HepG2 (cell line): ENCODE data around the gene ATP9A. TPM values are rescaled to one million over a fixed set of nuclear protein-coding genes. Genes with fewer than 3 reads are reported as not detected.

ENCODE experiments used
- CCAR2 ChIP-seq: fragments of 200-400 bp; formaldehyde crosslinking; optimal IDR thresholded peaks from 2 replicates; pipeline ENCODE3; 2018; ENCODE audit warnings: low read depth, mild to moderate bottlenecking, low read length, moderate library complexity
- CHCHD3 ChIP-seq: sonication (generic); formaldehyde crosslinking; IDR thresholded peaks from 2 replicates; pipeline ENCODE4 v1.8.0; 2022; ENCODE audit warnings: mild to moderate bottlenecking, missing genetic modification reagents, moderate library complexity
- IKZF1 ChIP-seq: fragments of 450-650 bp; IDR thresholded peaks from 2 replicates; pipeline ENCODE4 v1.7.1; 2016
- MED1 ChIP-seq: sonication (generic); formaldehyde crosslinking; IDR thresholded peaks from 2 replicates; pipeline ENCODE4 v1.4.0; 2020; ENCODE audit warnings: missing genetic modification reagents
- MTA3 ChIP-seq: sonication (generic); formaldehyde crosslinking; IDR thresholded peaks from 2 replicates; pipeline ENCODE4 v1.4.0; 2020; ENCODE audit warnings: missing genetic modification reagents
- MYC ChIP-seq: sonication (generic); formaldehyde crosslinking; IDR thresholded peaks from 2 replicates; pipeline ENCODE4 v1.9.0; 2021; ENCODE audit warnings: missing genetic modification reagents, borderline replicate concordance
- NCOA1 ChIP-seq: sonication (generic); formaldehyde crosslinking; IDR thresholded peaks from 2 replicates; pipeline ENCODE4 v1.9.0; 2021; ENCODE audit warnings: missing genetic modification reagents
- NR3C1 ChIP-seq: sonication (generic); formaldehyde crosslinking; IDR thresholded peaks from 2 replicates; pipeline ENCODE4 v1.4.0; 2020; ENCODE audit warnings: missing genetic modification reagents
- PAF1 ChIP-seq: IDR thresholded peaks from 2 replicates; pipeline ENCODE4 v1.6.1; 2016; ENCODE audit warnings: missing genetic modification reagents, missing compliant biosample characterization
- RBM22 ChIP-seq: fragments of 200-400 bp; formaldehyde crosslinking; optimal IDR thresholded peaks from 2 replicates; pipeline ENCODE3; 2017; ENCODE audit warnings: mild to moderate bottlenecking, low read length, moderate library complexity
- RFX3 ChIP-seq: IDR thresholded peaks from 2 replicates; pipeline ENCODE4 v1.6.1; 2016; ENCODE audit warnings: missing biosample characterization, missing genetic modification reagents
- RFXAP ChIP-seq: sonication (generic); formaldehyde crosslinking; IDR thresholded peaks from 2 replicates; pipeline ENCODE4 v1.4.0; 2020; ENCODE audit warnings: missing genetic modification reagents, borderline replicate concordance
- SPEN ChIP-seq: sonication (generic); formaldehyde crosslinking; IDR thresholded peaks from 2 replicates; pipeline ENCODE4 v1.5.1; 2020; ENCODE audit warnings: low read depth, mild to moderate bottlenecking, missing genetic modification reagents
- SSRP1 ChIP-seq: IDR thresholded peaks from 2 replicates; pipeline ENCODE4 v1.6.1; 2016; ENCODE audit warnings: control low read depth
- TBX3 ChIP-seq: fragments of 450-650 bp; IDR thresholded peaks from 2 replicates; pipeline ENCODE4 v1.6.1; 2017; ENCODE audit warnings: antibody characterized with exemption, mild to moderate bottlenecking, inconsistent platforms, borderline replicate concordance
- YY1 ChIP-seq: IDR thresholded peaks from 2 replicates; pipeline ENCODE4 v1.6.1; 2011; ENCODE audit warnings: low read length, low read depth, moderate library complexity, mild to moderate bottlenecking; ENCODE audit not compliant: insufficient read depth, insufficient replicate concordance
- ZFP82 ChIP-seq: sonication (generic); formaldehyde crosslinking; IDR thresholded peaks from 2 replicates; pipeline ENCODE4 v1.5.1; 2020; ENCODE audit warnings: mild to moderate bottlenecking, missing genetic modification reagents, borderline replicate concordance
- ZKSCAN8 ChIP-seq: IDR thresholded peaks from 2 replicates; pipeline ENCODE4 v1.6.1; 2016; ENCODE audit warnings: borderline replicate concordance, missing genetic modification reagents, missing compliant biosample characterization
- ZMYM2 ChIP-seq: sonication (generic); formaldehyde crosslinking; IDR thresholded peaks from 2 replicates; pipeline ENCODE4 v1.8.0; 2022; ENCODE audit warnings: mild to moderate bottlenecking, missing genetic modification reagents
- ZNF20 ChIP-seq: sonication (generic); formaldehyde crosslinking; IDR thresholded peaks from 2 replicates; pipeline ENCODE4 v1.4.0; 2020; ENCODE audit warnings: mild to moderate bottlenecking, moderate library complexity, missing genetic modification reagents
- ZNF3 ChIP-seq: IDR thresholded peaks from 2 replicates; pipeline ENCODE4 v1.7.0; 2017; ENCODE audit warnings: inconsistent platforms
- ZNF354B ChIP-seq: sonication (generic); formaldehyde crosslinking; IDR thresholded peaks from 2 replicates; pipeline ENCODE4 v1.8.0; 2022; ENCODE audit warnings: mild to moderate bottlenecking, missing genetic modification reagents
- ZNF616 ChIP-seq: sonication (generic); formaldehyde crosslinking; IDR thresholded peaks from 2 replicates; pipeline ENCODE4 v1.5.0; 2020; ENCODE audit warnings: low read depth, mild to moderate bottlenecking, missing genetic modification reagents
- ZNF720 ChIP-seq: sonication (generic); formaldehyde crosslinking; IDR thresholded peaks from 2 replicates; pipeline ENCODE4 v1.4.0; 2020; ENCODE audit warnings: missing genetic modification reagents
- ZNF749 ChIP-seq: sonication (generic); formaldehyde crosslinking; IDR thresholded peaks from 2 replicates; pipeline ENCODE4 v1.8.0; 2022; ENCODE audit warnings: mild to moderate bottlenecking, missing genetic modification reagents, moderate library complexity, borderline replicate concordance
- ZSCAN21 ChIP-seq: sonication (generic); formaldehyde crosslinking; IDR thresholded peaks from 2 replicates; pipeline ENCODE4 v1.8.0; 2022; ENCODE audit warnings: mild to moderate bottlenecking, missing genetic modification reagents, moderate library complexity, borderline replicate concordance
- ZZZ3 ChIP-seq: sonication (generic); formaldehyde crosslinking; IDR thresholded peaks from 2 replicates; pipeline ENCODE4 v1.4.0; 2020; ENCODE audit warnings: missing genetic modification reagents, mild to moderate bottlenecking, borderline replicate concordance
- polyA plus RNA-seq, 8 experiments: library from polyadenylated mRNA; depleted of rRNA in 3 of 8; stranded (reverse) in 7 of 8; unstranded in 1 of 8; fragments of >200 nt; fragmentation: Illumina TruSeq in 4 of 8; extraction: Trizol in 4 of 8; gene quantifications; 2 replicates each; pipeline versions ENCODE4 v1.2.1 to v1.2.3, GENCODE V29; 2011 to 2016; ENCODE audit warnings: low read depth in 4 of 8, missing spikeins in 1 of 8, mixed read lengths in 1 of 8; ENCODE audit not compliant: insufficient read depth in 1 of 8
- total RNA-seq, 5 experiments: library from RNA; depleted of rRNA; stranded (reverse); fragments of >200 nt; fragmentation: Illumina TruSeq; extraction: Trizol; gene quantifications; 2 replicates each; pipeline ENCODE4 v1.2.3, GENCODE V29; 2016; ENCODE audit warnings: low read depth in 1 of 5
- TF ChIP-seq, protein P1 (sequence below): sonication (generic); formaldehyde crosslinking; IDR thresholded peaks from 2 replicates; pipeline ENCODE4 v1.8.0; 2022; ENCODE audit warnings: mild to moderate bottlenecking, missing genetic modification reagents, borderline replicate concordance
- TF ChIP-seq, protein P2 (sequence below): IDR thresholded peaks from 2 replicates; pipeline ENCODE4 v1.6.1; 2016; ENCODE audit warnings: missing genetic modification reagents, missing compliant biosample characterization
- TF ChIP-seq, protein P3 (sequence below): sonication (generic); formaldehyde crosslinking; IDR thresholded peaks from 2 replicates; pipeline ENCODE4 v1.4.0; 2020; ENCODE audit warnings: missing genetic modification reagents

ATP9A gene
- total and polyA plus RNA-seq, 2 of the 13 experiments (the other 11 are each of a cell fraction or from before 2014, with no cell fraction given), result 11.8 to 18.5 TPM

DNA sequence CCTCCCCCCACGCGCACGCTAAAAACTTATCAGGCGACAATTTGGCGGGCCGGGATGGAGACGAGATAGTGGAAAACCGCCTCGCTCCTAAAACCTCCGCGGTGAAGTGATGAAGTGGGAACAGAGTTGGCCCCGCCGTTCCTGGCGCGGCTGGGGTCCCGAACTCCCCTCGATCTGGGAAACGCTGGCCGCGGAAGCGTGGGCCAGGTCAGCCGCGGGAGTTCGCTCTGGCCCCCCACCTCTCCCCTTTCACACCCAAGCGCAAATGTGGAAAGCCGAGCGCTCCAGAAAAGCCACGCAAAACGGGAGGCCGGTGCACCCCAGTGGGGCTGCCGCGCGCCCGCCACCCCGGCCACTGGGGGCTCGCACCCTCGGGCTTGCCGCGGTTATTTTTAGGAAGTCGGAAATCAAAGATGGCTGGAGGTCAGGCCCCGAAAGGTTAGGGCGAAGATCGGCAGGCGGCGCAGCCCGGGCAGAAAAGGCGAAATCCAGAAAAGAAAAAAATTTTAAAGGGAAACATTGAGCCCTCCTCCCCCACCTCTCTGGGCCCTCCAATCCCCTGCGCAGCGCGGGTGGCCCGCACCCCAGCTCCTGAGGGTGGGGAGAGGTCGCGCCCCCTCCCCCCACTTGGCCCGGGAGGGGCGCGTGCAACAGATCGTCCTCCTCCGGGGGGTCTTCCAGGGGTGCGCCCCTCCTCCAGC is 33.1 kb upstream of the ATP9A start (continued):
- TF ChIP-seq, protein P1, sequence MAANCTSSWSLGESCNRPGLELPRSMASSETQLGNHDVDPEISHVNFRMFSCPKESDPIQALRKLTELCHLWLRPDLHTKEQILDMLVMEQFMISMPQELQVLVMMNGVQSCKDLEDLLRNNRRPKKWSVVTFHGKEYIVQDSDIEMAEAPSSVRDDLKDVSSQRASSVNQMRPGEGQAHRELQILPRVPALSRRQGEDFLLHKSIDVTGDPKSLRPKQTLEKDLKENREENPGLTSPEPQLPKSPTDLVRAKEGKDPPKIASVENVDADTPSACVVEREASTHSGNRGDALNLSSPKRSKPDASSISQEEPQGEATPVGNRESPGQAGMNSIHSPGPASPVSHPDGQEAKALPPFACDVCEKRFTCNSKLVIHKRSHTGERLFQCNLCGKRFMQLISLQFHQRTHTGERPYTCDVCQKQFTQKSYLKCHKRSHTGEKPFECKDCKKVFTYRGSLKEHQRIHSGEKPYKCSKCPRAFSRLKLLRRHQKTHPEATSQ (CRISPR knock-in tag), result no peak
- TF ChIP-seq ZZZ3 (CRISPR knock-in tag) (no peak), TBX3 (no peak), NR3C1 (CRISPR knock-in tag) (no peak; the same call in 1 of the 2 replicates), ZSCAN21 (no peak), ZMYM2 (CRISPR knock-in tag) (no peak; the same call in 1 of the 2 replicates), RFX3 (CRISPR knock-in tag) (no peak), PAF1 (CRISPR knock-in tag) (no peak), ZNF354B (CRISPR knock-in tag) (no peak), IKZF1 (no peak), ZNF3 (CRISPR knock-in tag) (no peak), ZNF616 (CRISPR knock-in tag) (no peak), RBM22 (no peak), CHCHD3 (CRISPR knock-in tag) (peak; percentile 64; the same call in 1 of the 2 replicates), MTA3 (CRISPR knock-in tag) (no peak), ZKSCAN8 (CRISPR knock-in tag) (no peak), YY1 (peak; percentile 87), RFXAP (CRISPR knock-in tag) (0 out of 2 replicates have a peak, but pooled peaks have one; percentile 27), MYC (no peak), ZNF749 (CRISPR knock-in tag) (no peak), CCAR2 (no peak), ZNF720 (CRISPR knock-in tag) (no peak), ZFP82 (CRISPR knock-in tag) (peak; percentile 68; the same call in 1 of the 2 replicates), MED1 (CRISPR knock-in tag) (no peak; the same call in 1 of the 2 replicates), SPEN (CRISPR knock-in tag) (0 out of 2 replicates have a peak, but pooled peaks have one; percentile 35), NCOA1 (no peak), ZNF20 (CRISPR knock-in tag) (0 out of 2 replicates have a peak, but pooled peaks have one; percentile 24), SSRP1 (CRISPR knock-in tag) (no peak)
- TF ChIP-seq, protein P2, sequence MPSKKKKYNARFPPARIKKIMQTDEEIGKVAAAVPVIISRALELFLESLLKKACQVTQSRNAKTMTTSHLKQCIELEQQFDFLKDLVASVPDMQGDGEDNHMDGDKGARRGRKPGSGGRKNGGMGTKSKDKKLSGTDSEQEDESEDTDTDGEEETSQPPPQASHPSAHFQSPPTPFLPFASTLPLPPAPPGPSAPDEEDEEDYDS (CRISPR knock-in tag), result no peak
- TF ChIP-seq, protein P3, sequence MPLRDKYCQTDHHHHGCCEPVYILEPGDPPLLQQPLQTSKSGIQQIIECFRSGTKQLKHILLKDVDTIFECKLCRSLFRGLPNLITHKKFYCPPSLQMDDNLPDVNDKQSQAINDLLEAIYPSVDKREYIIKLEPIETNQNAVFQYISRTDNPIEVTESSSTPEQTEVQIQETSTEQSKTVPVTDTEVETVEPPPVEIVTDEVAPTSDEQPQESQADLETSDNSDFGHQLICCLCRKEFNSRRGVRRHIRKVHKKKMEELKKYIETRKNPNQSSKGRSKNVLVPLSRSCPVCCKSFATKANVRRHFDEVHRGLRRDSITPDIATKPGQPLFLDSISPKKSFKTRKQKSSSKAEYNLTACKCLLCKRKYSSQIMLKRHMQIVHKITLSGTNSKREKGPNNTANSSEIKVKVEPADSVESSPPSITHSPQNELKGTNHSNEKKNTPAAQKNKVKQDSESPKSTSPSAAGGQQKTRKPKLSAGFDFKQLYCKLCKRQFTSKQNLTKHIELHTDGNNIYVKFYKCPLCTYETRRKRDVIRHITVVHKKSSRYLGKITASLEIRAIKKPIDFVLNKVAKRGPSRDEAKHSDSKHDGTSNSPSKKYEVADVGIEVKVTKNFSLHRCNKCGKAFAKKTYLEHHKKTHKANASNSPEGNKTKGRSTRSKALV (CRISPR knock-in tag), result 0 out of 2 replicates have a peak, but pooled peaks have one; percentile 26
